ENCODE results near the gene PRKCA. TPM values are rescaled to one million over a fixed set of nuclear protein-coding genes. Genes with fewer than 3 reads are reported as not detected.

Gene PRKCA
- total and polyA plus RNA-seq, 10 of the 15 experiments (the other 5 are each of a cell fraction or from before 2014, with no cell fraction given) = 0.11 to 14.6 (median 0.72) TPM

- ATAC-seq = no peak
- no peak overlapping the region for H3K27ac ChIP-seq (ENCODE audit: control insufficient read depth, insufficient read depth)
- no peak for DNase-seq (ENCODE audit: low read depth, low spot score)
- WGBS (ENCODE audit: insufficient coverage, insufficient replicate concordance, low lambda C conversion rate, missing lambda C conversion rate) = 0% methylated on average over 2 of the region's 5 CpGs
- H3K4me2 ChIP-seq (ENCODE audit: control insufficient read depth, insufficient read depth) = no peak overlapping the region
- CTCF ChIA-PET = no interaction called here
- H3K27me3 ChIP-seq (replicated peaks in 1 of 2; ENCODE audit: control insufficient read depth in 2 of 2, insufficient read depth in 2 of 2, low read length in 1 of 2) = no peaks in the 10 kb centered on the region
- TF ChIP-seq ATF7 (IDR thresholded peaks at IDR 0.05; ENCODE audit: low read depth) (no peak), PBX3 (IDR thresholded peaks at IDR 0.05; ENCODE audit: insufficient replicate concordance, low read depth, low read length) (no peak), TBL1XR1 (IDR thresholded peaks at IDR 0.05; ENCODE audit: low read depth, low read length) (no peak), FOS (IDR thresholded peaks at IDR 0.05; ENCODE audit: borderline replicate concordance, extremely low read depth, insufficient read length) (no peak), ZNF274 (IDR thresholded peaks at IDR 0.05; ENCODE audit: insufficient read depth, insufficient read length) (no peak), CEBPB (IDR thresholded peaks at IDR 0.05; ENCODE audit: borderline replicate concordance in 1 of 2, low read depth in 2 of 2, low read length in 2 of 2) (no peak), POLR2AphosphoS5 (IDR thresholded peaks at IDR 0.05; ENCODE audit: low read length) (no peak), IRF4 (IDR thresholded peaks at IDR 0.05; ENCODE audit: low read depth, low read length) (no peak), SUZ12 (IDR thresholded peaks at IDR 0.05; ENCODE audit: unreplicated experiment) (no peak), SREBF2 (IDR thresholded peaks at IDR 0.05; ENCODE audit: low read length) (no peak), HDAC6 (IDR thresholded peaks at IDR 0.05; ENCODE audit: unreplicated experiment) (no peak), YY1 (IDR thresholded peaks at IDR 0.05; ENCODE audit: low read depth, low read length) (no peak)
- peaks cover 21% of the 10 kb centered on the region for H3K4me1 ChIP-seq (ENCODE audit: control insufficient read depth, insufficient read depth, low read length)
- no peaks in the 10 kb centered on the region for H3K36me3 ChIP-seq (ENCODE audit: control insufficient read depth in 2 of 2, insufficient read depth in 2 of 2, low read length in 1 of 2)
- intact Hi-C loops (cut with micrococcal nuclease; ENCODE audit: unreplicated experiment) = no loop called here
- POLR2A ChIA-PET = interaction anchor here (0.8 to 1.2 kb wide), 2 partner anchors 11 to 16 kb away, joined by 3 to 8 read pairs; no protein-coding TSS in a partner anchor
- no peak overlapping the region for H3K4me3 ChIP-seq
- no TSS peak for BruUV-seq (replicated peaks)
- in situ Hi-C loops (cut with MboI) = no loop called here
- H2AFZ ChIP-seq (ENCODE audit: control insufficient read depth, low read depth, low read length) = no peak overlapping the region
- H3K9ac ChIP-seq (ENCODE audit: control insufficient read depth, insufficient read depth, low read length) = no peak overlapping the region
- H3K9me3 ChIP-seq (replicated peaks; ENCODE audit: control insufficient read depth, insufficient read depth, low read length) = peaks cover 7% of the 10 kb centered on the region; the same call in 2 of the 3 replicates
- no peak for FAIRE-seq
- RAD21 ChIA-PET (ENCODE audit: unreplicated experiment) = interaction anchor here (0.6 to 0.9 kb wide), 2 partner anchors 8 to 30 kb away, joined by 3 read pairs; no protein-coding TSS in a partner anchor
- no peaks in the 10 kb centered on the region for H4K20me1 ChIP-seq (ENCODE audit: control insufficient read depth, insufficient read depth)
- SMC1A ChIA-PET (ENCODE audit: uncharacterized antibody, unreplicated experiment) = interaction anchor here (0.8 to 1.4 kb wide), 2 partner anchors 130 to 133 kb away, joined by 4 read pairs; no protein-coding TSS in a partner anchor
- no peaks in the 10 kb centered on the region for H3K79me2 ChIP-seq (ENCODE audit: control insufficient read depth, insufficient read depth, low read length)
These were observed 135.1 kb downstream of the PRKCA start for GRCh38 chr17:66437476-66438026.

Data from GM12878 (cell line).